SK-N-SH (cell line): ENCODE data around the gene OR4A15. TPM values are rescaled to one million over a fixed set of nuclear protein-coding genes. Genes with fewer than 3 reads are reported as not detected.

Source experiments
- CTCF ChIA-PET: fragments of 300-600, 350-600 bp; formaldehyde crosslinking; extraction: SDS; loops from one replicate; lab custom pipeline; 2021; lab: Yijun Ruan, JAX
- POLR2A ChIA-PET: fragments of 350-600 bp; sonication (Branson Sonifier 250); formaldehyde crosslinking; extraction: SDS; loops from one replicate; lab custom pipeline; 2020; ENCODE audit warnings: antibody characterized with exemption, inconsistent platforms; lab: Yijun Ruan, JAX
- DNase-seq: peaks from one replicate; pipeline ENCODE4 v3.0.0; 2012
- H2AFZ ChIP-seq: fragments of 200-600 bp; sonication (generic); 2 replicates; pipeline ENCODE4 v1.8.1; 2016; ENCODE audit warnings: antibody characterized with exemption, mild to moderate bottlenecking, low read depth
- H3F3A ChIP-seq: fragments of 200-600 bp; sonication (generic); replicated peaks from 2 replicates; pipeline ENCODE3; 2016; ENCODE audit warnings: antibody characterized with exemption, mild to moderate bottlenecking; ENCODE audit not compliant: insufficient read depth
- H3K27ac ChIP-seq, 2 experiments: fragments of 200-500 bp in 1 of 2; fragments of 200-600 bp in 1 of 2; sonication (Bioruptor generic) in 1 of 2; sonication (generic), shearing (Covaris generic) in 1 of 2; 2 replicates each; pipeline versions ENCODE4 v1.5.1 to v1.6.1; 2014 to 2016; ENCODE audit warnings: low read depth in 2 of 2, inconsistent platforms in 1 of 2, low read length in 1 of 2, mild to moderate bottlenecking in 1 of 2, mixed read lengths in 1 of 2
- H3K27me3 ChIP-seq: fragments of 200-600 bp; sonication (generic), shearing (Covaris generic); 2 replicates; pipeline ENCODE4 v1.6.1; 2016; ENCODE audit warnings: mixed run types; ENCODE audit not compliant: insufficient read depth
- H3K36me3 ChIP-seq, 2 experiments: fragments of 200-500 bp in 1 of 2; fragments of 200-600 bp in 1 of 2; sonication (Bioruptor generic) in 1 of 2; sonication (generic) in 1 of 2; replicated peaks in 1 of 2; 2 replicates each; pipeline versions ENCODE3 to v1.5.1; 2014 to 2016; ENCODE audit warnings: low read length in 1 of 2, mild to moderate bottlenecking in 1 of 2; ENCODE audit not compliant: insufficient read depth in 2 of 2, control insufficient read depth in 1 of 2
- H3K4me1 ChIP-seq, 2 experiments: fragments of 200-500 bp in 1 of 2; fragments of 200-600 bp in 1 of 2; sonication (Bioruptor generic) in 1 of 2; sonication (generic), shearing (Covaris generic) in 1 of 2; 2 replicates each; pipeline versions ENCODE4 v1.5.1 to v1.6.1; 2014 to 2016; ENCODE audit warnings: low read depth in 1 of 2, low read length in 1 of 2, mixed run types in 1 of 2; ENCODE audit not compliant: insufficient read depth in 2 of 2, control insufficient read depth in 1 of 2
- H3K4me2 ChIP-seq: fragments of 200-600 bp; sonication (generic), shearing (Covaris generic); 2 replicates; pipeline ENCODE4 v1.6.1; 2017; ENCODE audit warnings: mixed run types
- H3K4me3 ChIP-seq, 2 experiments: fragments of 200-500 bp in 1 of 2; fragments of 200-600 bp in 1 of 2; sonication (Bioruptor generic) in 1 of 2; sonication (generic), shearing (Covaris generic) in 1 of 2; 2 replicates each; pipeline versions ENCODE4 v1.5.1 to v1.8.1; 2014 to 2016; ENCODE audit warnings: low read depth in 2 of 2, inconsistent platforms in 1 of 2, low read length in 1 of 2, mild to moderate bottlenecking in 1 of 2, mixed read lengths in 1 of 2, moderate library complexity in 1 of 2
- H3K79me2 ChIP-seq: fragments of 200-600 bp; sonication (generic); 2 replicates; pipeline ENCODE4 v1.8.1; 2017; ENCODE audit warnings: mild to moderate bottlenecking; ENCODE audit not compliant: insufficient read depth
- H3K9ac ChIP-seq: fragments of 200-600 bp; sonication (generic); 2 replicates; pipeline ENCODE4 v1.6.1; 2017; ENCODE audit warnings: mixed run types
- H3K9me2 ChIP-seq: fragments of 200-600 bp; sonication (generic); 2 replicates; pipeline ENCODE4 v1.6.1; 2017; ENCODE audit warnings: mixed run types
- H3K9me3 ChIP-seq: fragments of 200-600 bp; sonication (generic); 2 replicates; pipeline ENCODE4 v1.6.1; 2017; ENCODE audit warnings: mixed run types, mild to moderate bottlenecking, moderate library complexity
- H4K20me1 ChIP-seq: fragments of 200-600 bp; sonication (generic); 2 replicates; pipeline ENCODE4 v1.6.1; 2017; ENCODE audit warnings: mild to moderate bottlenecking, mixed run types; ENCODE audit not compliant: insufficient read depth
- CHD2 ChIP-seq: fragments of 150-350 bp; IDR thresholded peaks from 2 replicates; pipeline ENCODE4 v1.6.1; 2018; ENCODE audit warnings: low read length; ENCODE audit not compliant: partially characterized antibody
- CTCF ChIP-seq: fragments of 200-600 bp; sonication (generic); IDR thresholded peaks from 2 replicates; pipeline ENCODE4 v1.6.1; 2017; ENCODE audit warnings: antibody characterized with exemption, mild to moderate bottlenecking, moderate library complexity
- EP300 ChIP-seq, 2 experiments: IDR thresholded peaks; 2 replicates each; pipeline versions ENCODE4 v1.4.0 to v1.6.1; 2012; ENCODE audit warnings: borderline replicate concordance in 1 of 2, low read depth in 1 of 2, low read length in 1 of 2
- EZH2phosphoT487 ChIP-seq: fragments of 200-600 bp; sonication (generic); IDR thresholded peaks from 2 replicates; pipeline ENCODE4 v1.6.1; 2017; ENCODE audit warnings: low read depth, mixed run types, mild to moderate bottlenecking, antibody characterized with exemption, moderate library complexity, borderline replicate concordance
- FOSL2 ChIP-seq: IDR thresholded peaks from 2 replicates; pipeline ENCODE4 v1.4.0; 2012; ENCODE audit warnings: low read depth, mild to moderate bottlenecking, moderate library complexity, borderline replicate concordance
- FOXJ3 ChIP-seq: sonication (generic); formaldehyde crosslinking; IDR thresholded peaks from 2 replicates; pipeline ENCODE4 v1.5.1; 2020; ENCODE audit warnings: mild to moderate bottlenecking, missing genetic modification reagents
- IRF3 ChIP-seq: fragments of 150-350 bp; IDR thresholded peaks from 2 replicates; pipeline ENCODE4 v1.6.1; 2016; ENCODE audit warnings: mild to moderate bottlenecking, low read depth, low read length
- JUND ChIP-seq: IDR thresholded peaks from 2 replicates; pipeline ENCODE4 v1.4.0; 2012
- MXI1 ChIP-seq: IDR thresholded peaks from 2 replicates; pipeline ENCODE4 v1.6.1; 2012; ENCODE audit warnings: mild to moderate bottlenecking, low read depth, low read length, improper control_type of control experiment
- NRF1 ChIP-seq: IDR thresholded peaks from 2 replicates; pipeline ENCODE4 v1.6.1; 2012; ENCODE audit warnings: low read depth, mild to moderate bottlenecking, low read length
- PBX3 ChIP-seq: IDR thresholded peaks from 2 replicates; pipeline ENCODE4; 2012
- RXRA ChIP-seq: IDR thresholded peaks from 2 replicates; pipeline ENCODE4 v1.4.0; 2012; ENCODE audit warnings: low read depth, mild to moderate bottlenecking, borderline replicate concordance
- SIN3A ChIP-seq: IDR thresholded peaks from 2 replicates; pipeline ENCODE4 v1.6.1; 2012; ENCODE audit warnings: low read depth, mild to moderate bottlenecking, low read length, moderate library complexity, borderline replicate concordance
- TAF1 ChIP-seq: IDR thresholded peaks from 2 replicates; pipeline ENCODE4 v1.6.1; 2012; ENCODE audit warnings: low read depth, mild to moderate bottlenecking, low read length, moderate library complexity, borderline replicate concordance
- TCF12 ChIP-seq: IDR thresholded peaks from 2 replicates; pipeline ENCODE4 v1.4.0; 2012
- WGBS: methylation state at CpG from one replicate; pipeline ENCODE4 v1.1.6; 2017; ENCODE audit warnings: low lambda C conversion rate; 5-methylcytosine and 5-hydroxymethylcytosine counted together
- polyA plus RNA-seq, 3 experiments: library from polyadenylated mRNA; depleted of rRNA; stranded (reverse); fragments of >200 nt; gene quantifications; 2 replicates each; pipeline ENCODE4 v1.2.3, GENCODE V29; 2012

OR4A15 gene
- polyA plus RNA-seq (2012; rRNA removed): not detected in 2 replicates
- not detected in 2 replicates for polyA plus RNA-seq (2012; cell fraction: cytosol; rRNA removed)
- polyA plus RNA-seq (2012; cell fraction: nucleus; rRNA removed): not detected in 2 replicates

- no peaks in the 10 kb centered on the region for H3K79me2 ChIP-seq
- no peak within 1 kb of the TSS for H3K9ac ChIP-seq
- no peak within 1 kb of the TSS for H2AFZ ChIP-seq
- no peaks in the 10 kb centered on the region for H3K27me3 ChIP-seq
- no peak for DNase-seq
- TF ChIP-seq EZH2phosphoT487 (no peak), EP300 (IDR thresholded peaks at IDR 0.05; ENCODE audit: borderline replicate concordance in 1 of 2, low read depth in 1 of 2, low read length in 1 of 2) (no peak), CHD2 (no peak), TCF12 (no peak), TAF1 (no peak), PBX3 (no peak), IRF3 (no peak), FOSL2 (no peak), CTCF (no peak)
- no peaks in the 10 kb centered on the region for H3K4me1 ChIP-seq
- POLR2A ChIA-PET: no interaction called here
- WGBS: 1% methylated on average over 4 of the region's 4 CpGs
- H3F3A ChIP-seq: no peaks in the 10 kb centered on the region
- no peak within 1 kb of the TSS for H3K27ac ChIP-seq
- CTCF ChIA-PET: no interaction called here
- no peaks in the 10 kb centered on the region for H4K20me1 ChIP-seq
- H3K4me2 ChIP-seq: no peak within 1 kb of the TSS
- H3K4me3 ChIP-seq: no peak within 1 kb of the TSS
- H3K36me3 ChIP-seq: no peaks in the 10 kb centered on the region
- 0 out of 2 replicates have a peak, but pooled peaks cover 3% of the 10 kb centered on the region for H3K9me2 ChIP-seq
- H3K9me3 ChIP-seq: 0 out of 2 replicates have a peak, but pooled peaks cover 1% of the 10 kb centered on the region
These were observed at the start of gene OR4A15 for GRCh38 chr11:55367674-55368073. Gene OR4A15, plus strand, starts transcription at chr11:55367974. Its CDS starts 0 bp downstream, at chr11:55367974.

- no peak overlapping the region for H3K4me2 ChIP-seq
- H3K4me3 ChIP-seq: no peak overlapping the region
- POLR2A ChIA-PET: no interaction called here
- CTCF ChIA-PET: no interaction called here
- TF ChIP-seq RXRA (no peak), PBX3 (no peak), MXI1 (no peak), JUND (no peak), CHD2 (no peak), SIN3A (no peak), FOXJ3 (CRISPR knock-in tag) (no peak), NRF1 (no peak)
- no peaks in the 10 kb centered on the region for H3K36me3 ChIP-seq
- no peaks in the 10 kb centered on the region for H3K9me2 ChIP-seq
- no peaks in the 10 kb centered on the region for H3K27me3 ChIP-seq
- no peak overlapping the region for H2AFZ ChIP-seq
- H3K27ac ChIP-seq: no peak overlapping the region
- no peaks in the 10 kb centered on the region for H4K20me1 ChIP-seq
- no peaks in the 10 kb centered on the region for H3K4me1 ChIP-seq
- DNase-seq: no peak
- H3K9me3 ChIP-seq: no peaks in the 10 kb centered on the region
- no peak overlapping the region for H3K9ac ChIP-seq
- H3K79me2 ChIP-seq: no peaks in the 10 kb centered on the region
- H3F3A ChIP-seq: no peaks in the 10 kb centered on the region
- WGBS: 2% methylated on average over 1 of the region's 1 CpG
These were observed 43.3 kb upstream of the OR4A15 start for GRCh38 chr11:55324500-55324899.
